GM21367 (cell line): Measurements from ENCODE around the gene SLCO2A1.

Experiments used
- ATAC-seq: cut with Tn5 transposase; IDR thresholded peaks from one replicate; pipeline ENCODE4 v1.9.1; 2021; ENCODE audit not compliant: unreplicated experiment

Gene SLCO2A1

GRCh38 chr3:133934996-133935842 is 94.5 kb downstream of the SLCO2A1 start:
- no peak for ATAC-seq

GRCh38 chr3:133934073-133934970 is 95.4 kb downstream of the SLCO2A1 start:
- no peak for ATAC-seq

- ATAC-seq = no peak
Measured at GRCh38 chr3:133933097-133934024, 96.4 kb downstream of the SLCO2A1 start.

- ATAC-seq = no peak
Measured at GRCh38 chr3:133932009-133932408, 97.7 kb downstream of the SLCO2A1 start.

GRCh38 chr3:133931084-133931483 is 98.6 kb downstream of the SLCO2A1 start:
- ATAC-seq = no peak

- ATAC-seq = no peak
Measured at GRCh38 chr3:133930341-133930933, 99.3 kb downstream of the SLCO2A1 start.

- ATAC-seq = no peak
Measured at GRCh38 chr3:133928903-133929607, 100.7 kb downstream of the SLCO2A1 start.

- ATAC-seq = no peak
Measured at GRCh38 chr3:133928136-133928893, 101.4 kb downstream of the SLCO2A1 start.

- peak; percentile 75 for ATAC-seq
Measured at GRCh38 chr3:133927540-133928066, 102.1 kb downstream of the SLCO2A1 start.

- peak; percentile 10 for ATAC-seq
Measured at GRCh38 chr3:133926736-133927539, 102.8 kb downstream of the SLCO2A1 start.

GRCh38 chr3:133925960-133926735 is 103.6 kb downstream of the SLCO2A1 start:
- ATAC-seq = no peak

GRCh38 chr3:133924041-133924440 is 105.7 kb downstream of the SLCO2A1 start:
- no peak for ATAC-seq

- no peak for ATAC-seq
Measured at GRCh38 chr3:133921592-133921991, 108.1 kb downstream of the SLCO2A1 start.

- no peak for ATAC-seq
Measured at GRCh38 chr3:133917144-133917543, 112.6 kb downstream of the SLCO2A1 start.

- no peak for ATAC-seq
Measured at GRCh38 chr3:133915685-133916658, 113.8 kb downstream of the SLCO2A1 start.
